ENCODE data around the gene JAM3. TPM values are rescaled to one million over a fixed set of nuclear protein-coding genes. Genes with fewer than 3 reads are reported as not detected.

Gene JAM3
- total RNA-seq, 1 experiment from 2014 or later: 36.5 TPM

GRCh38 chr11:134044514-134045284, 24.2 kb upstream of the JAM3 start:
- no peak overlapping the region for H4K91ac ChIP-seq (ENCODE audit: insufficient read length, low read depth, low read length)
- H2BK15ac ChIP-seq (ENCODE audit: low read depth, low read length): no peak overlapping the region
- H3K27me3 ChIP-seq (ENCODE audit: insufficient read depth, low read length): no peaks in the 10 kb centered on the region
- H2BK5ac ChIP-seq (ENCODE audit: insufficient read length, low read length): no peak overlapping the region
- no peaks in the 10 kb centered on the region for H3K9me3 ChIP-seq (ENCODE audit: control insufficient read depth, low read depth, low read length)
- H3K36me3 Mint-ChIP-seq (ENCODE audit: insufficient read depth in 1 of 3, low read depth in 3 of 3): no peaks in the 10 kb centered on the region
- H3K27ac ChIP-seq (ENCODE audit: insufficient read length, low read depth, low read length): no peak overlapping the region
- no peaks in the 10 kb centered on the region for H3K4me1 ChIP-seq (ENCODE audit: insufficient read depth, low read length)
- no peak overlapping the region for H2AFZ ChIP-seq (ENCODE audit: low read length)
- no peaks in the 10 kb centered on the region for H3K79me2 ChIP-seq (ENCODE audit: insufficient read depth, low read length)
- H2AK5ac ChIP-seq (ENCODE audit: insufficient read length, low read length): no peak overlapping the region
- no peak overlapping the region for H2BK120ac ChIP-seq (ENCODE audit: low read depth, low read length, poor library complexity, severe bottlenecking)
- H3K9ac ChIP-seq (ENCODE audit: extremely low read depth, insufficient read length, low read length): no peak overlapping the region
- H3K9me3 Mint-ChIP-seq: no peaks in the 10 kb centered on the region
- no peak overlapping the region for H3K4me2 ChIP-seq (ENCODE audit: insufficient read depth, insufficient read length, low read length)
- no peaks in the 10 kb centered on the region for H4K20me1 ChIP-seq (ENCODE audit: control insufficient read depth, insufficient read depth, insufficient read length)
- no peak overlapping the region for H3K18ac ChIP-seq (ENCODE audit: insufficient read length, low read depth, low read length)
- no peaks in the 10 kb centered on the region for H3K23me2 ChIP-seq (ENCODE audit: insufficient read length, low read depth, low read length, poor library complexity, severe bottlenecking)
- no peak overlapping the region for H3K4me3 Mint-ChIP-seq
- no peak for TF ChIP-seq CTCF (conservative IDR thresholded peaks at IDR 0.05)
- H3K14ac ChIP-seq (ENCODE audit: insufficient read depth, low read length): no peak overlapping the region
- H3K4me1 Mint-ChIP-seq: peaks cover 22 to 27% of the 10 kb centered on the region in 2 experiments
- no peaks in the 10 kb centered on the region for H3K79me1 ChIP-seq (ENCODE audit: insufficient read depth, low read depth, low read length, poor library complexity, severe bottlenecking)
- WGBS (ENCODE audit: extremely low coverage, insufficient read length, low lambda C conversion rate): no CpG with 5 or more reads among the region's 16 CpGs
- no peak overlapping the region for H4K5ac ChIP-seq (ENCODE audit: insufficient read length, low read depth, low read length)
- H2BK12ac ChIP-seq (ENCODE audit: insufficient read length, low read depth, low read length): no peak overlapping the region
- H4K8ac ChIP-seq (replicated peaks; ENCODE audit: insufficient read length, low read depth, low read length): no peak overlapping the region
- H3K56ac ChIP-seq (ENCODE audit: insufficient read length, low read depth, low read length): no peak overlapping the region
- no peak overlapping the region for H3K27ac Mint-ChIP-seq
- no peak overlapping the region for H3K23ac ChIP-seq (ENCODE audit: insufficient read length, low read depth, low read length)
- no peak overlapping the region for H3T11ph ChIP-seq (ENCODE audit: low read length)
- H3K27me3 Mint-ChIP-seq (ENCODE audit: low read depth): peaks cover 15% of the 10 kb centered on the region
- H2BK20ac ChIP-seq (ENCODE audit: low read depth, low read length, poor library complexity, severe bottlenecking): no peak overlapping the region
- no peak for DNase-seq
- no peak overlapping the region for H3K4ac ChIP-seq (ENCODE audit: low read depth, low read length)

Data from H9 (cell line).